Ovary (tissue), 9 donors: ENCODE measurements around the gene MKI67. TPM values are rescaled to one million over a fixed set of nuclear protein-coding genes. Genes with fewer than 3 reads are reported as not detected.

Source experiments
- DNase-seq, 5 donors: peaks; one replicate each; pipeline ENCODE4 v3.0.0-alpha.2; 2019 to 2020
- H3K27ac ChIP-seq, 2 donors: fragments of 200-600 bp; one replicate each; pipeline versions ENCODE4 v1.5.1 to v1.8.0; 2019 to 2022
- H3K27me3 ChIP-seq: fragments of 200-600 bp; one replicate; pipeline ENCODE4 v1.8.0; 2022
- H3K36me3 ChIP-seq: fragments of 200-600 bp; sonication (generic); one replicate; pipeline ENCODE4 v1.5.1; 2019
- H3K4me1 ChIP-seq: one replicate; pipeline ENCODE4 v1.8.1; 2013; ENCODE audit warnings: mild to moderate bottlenecking, moderate library complexity; ENCODE audit not compliant: insufficient read depth
- H3K4me3 ChIP-seq: fragments of 200-600 bp; sonication (generic); one replicate; pipeline ENCODE4 v1.5.1; 2017
- H3K9me3 ChIP-seq, 2 donors: fragments of 200-600 bp in 1 of 2; sonication (generic) in 1 of 2; one replicate each; pipeline versions ENCODE4 v1.5.1 to v1.8.1; 2013 to 2019; ENCODE audit warnings: mild to moderate bottlenecking in 1 of 2, moderate library complexity in 1 of 2
- CTCF ChIP-seq, 3 donors: fragments of 450-650 bp in 2 of 3; fragments of 200-600 bp in 1 of 3; IDR thresholded peaks; one replicate each; pipeline versions ENCODE4 v1.5.1 to v1.8.0; 2016 to 2022; ENCODE audit warnings: antibody characterized with exemption in 3 of 3, mild to moderate bottlenecking in 1 of 3
- EP300 ChIP-seq: sonication (generic); formaldehyde crosslinking; IDR thresholded peaks from one replicate; pipeline ENCODE4 v1.6.1; 2017; ENCODE audit warnings: antibody characterized with exemption
- POLR2A ChIP-seq: fragments of 450-650 bp; IDR thresholded peaks from one replicate; pipeline ENCODE4 v1.6.1; 2017; ENCODE audit warnings: antibody characterized with exemption, mild to moderate bottlenecking, moderate library complexity
- WGBS, 3 donors: extraction: QIAGEN DNeasy Blood & Tissue Kit in 1 of 3; methylation state at CpG; one replicate each; pipeline versions ENCODE4 v1.1.5 to v1.1.7; 2013 to 2017; 5-methylcytosine and 5-hydroxymethylcytosine counted together
- intact Hi-C, 4 donors: fragments of 100-400 bp; cut with DNase I; formaldehyde crosslinking; loops; one replicate each; pipeline versions ENCODE4 v1.11.0 to v1.15.1; 2022 to 2023
- polyA plus RNA-seq, 2 donors: library from polyadenylated mRNA; stranded (reverse); fragments of 200-250 nt in 1 of 2; fragments of 350-450 nt in 1 of 2; fragmentation: Illumina TruSeq in 1 of 2; extraction: RNeasy Lipid Tissue Mini Kit (QIAGEN cat#74804) in 1 of 2; gene quantifications; one replicate each; pipeline ENCODE4 v1.2.3, GENCODE V29; 2013 to 2014
- total RNA-seq, 7 donors: library from RNA; depleted of rRNA in 2 of 7; stranded (reverse); fragments of >200 nt in 2 of 7; fragmentation: NEBNext Ultra II Directional in 3 of 7; extraction: Animal tissue kit (Norgen Biotek cat#: 25700) in 3 of 7; gene quantifications; one replicate each; pipeline versions ENCODE4 v1.1.0 to v1.2.4, GENCODE V29; 2016 to 2023
- donor health status: DM: no; HTN: no; CAD: no; lungs with moderate emphysema.
- donor health status: DM: no; HTN: no; CAD: no.
- donor health status: Bipolar disorder and iron deficiency.
- donor health status: DM: yes; HTN: yes; CAD: no.
- donor health status: DM: no; HTN: no; CAD: no.
- donor health status: DM: yes; HTN: yes; CAD: no.

MKI67 gene
- total and polyA plus RNA-seq, 9 donors: 0.10 to 3.6 (median 0.71) TPM; not detected in 1

- DNase-seq: no peak
- TF ChIP-seq CTCF (IDR thresholded peaks at IDR 0.05) (no peak), POLR2A (no peak), EP300 (no peak)
- WGBS, 3 donors: 82 to 92% (median 89%) methylated on average over 10 of the region's 10 CpGs
- Histone ChIP-seq H3K4me1 (no peaks in the 10 kb centered on the region), H3K27me3 (no peaks in the 10 kb centered on the region), H3K27ac (no peak overlapping the region), H3K9me3 (no peaks in the 10 kb centered on the region), H3K36me3 (no peaks in the 10 kb centered on the region), H3K4me3 (no peak overlapping the region)
- intact Hi-C loops: no loop called here
Observed at GRCh38 chr10:128084364-128084763, 41.9 kb downstream of the MKI67 start.

GRCh38 chr10:128083191-128083895 is 42.9 kb downstream of the MKI67 start:
- Histone ChIP-seq H3K36me3 (no peaks in the 10 kb centered on the region), H3K27me3 (no peaks in the 10 kb centered on the region), H3K27ac (no peak overlapping the region), H3K4me1 (no peaks in the 10 kb centered on the region), H3K9me3 (no peaks in the 10 kb centered on the region), H3K4me3 (no peak overlapping the region)
- 83 to 87% (median 83%) methylated on average over 15 of the region's 15 CpGs for WGBS, 3 donors
- DNase-seq: no peak
- intact Hi-C loops: no loop called here
- no peak for TF ChIP-seq POLR2A
- no peak for TF ChIP-seq EP300
- TF ChIP-seq CTCF (IDR thresholded peaks at IDR 0.05): no peak

GRCh38 chr10:128081720-128082119 is 44.5 kb downstream of the MKI67 start:
- Histone ChIP-seq H3K4me3 (no peak overlapping the region), H3K9me3 (no peaks in the 10 kb centered on the region), H3K27me3 (no peaks in the 10 kb centered on the region), H3K4me1 (no peaks in the 10 kb centered on the region), H3K36me3 (no peaks in the 10 kb centered on the region), H3K27ac (no peak overlapping the region)
- no peak for TF ChIP-seq CTCF (IDR thresholded peaks at IDR 0.05)
- WGBS, 3 donors: 14 to 30% (median 23%) methylated on average over 3 of the region's 3 CpGs
- intact Hi-C loops: no loop called here
- DNase-seq: no peak

- no peaks in the 10 kb centered on the region for H3K9me3 ChIP-seq
- no peak for TF ChIP-seq CTCF (IDR thresholded peaks at IDR 0.05)
- TF ChIP-seq POLR2A: no peak
- TF ChIP-seq EP300: no peak
- 71 to 78% (median 72%) methylated on average over 4 of the region's 4 CpGs for WGBS, 3 donors
- H3K27ac ChIP-seq: no peak overlapping the region
- intact Hi-C loops: no loop called here
- H3K4me3 ChIP-seq: no peak overlapping the region
- no peak for DNase-seq
- H3K4me1 ChIP-seq: no peaks in the 10 kb centered on the region
- no peaks in the 10 kb centered on the region for H3K36me3 ChIP-seq
- no peaks in the 10 kb centered on the region for H3K27me3 ChIP-seq
Observed at GRCh38 chr10:128081222-128081621, 45.0 kb downstream of the MKI67 start.
